Loucy (cell line): ENCODE data around the gene GUCD1.
"Not testable (repeated sequence)": the region's sequence is repeated elsewhere in the genome, so short reads cannot be mapped to it uniquely, and the experiment has no call there.

Source experiments
- H2AFZ ChIP-seq: fragments of 200-600 bp; sonication (generic); 2 replicates; pipeline ENCODE4 v1.6.0; 2016; ENCODE audit warnings: antibody characterized with exemption, mild to moderate bottlenecking, low read length, moderate library complexity
- H3F3A ChIP-seq: fragments of 200-600 bp; 2 replicates; pipeline ENCODE4 v1.6.0; 2016; ENCODE audit warnings: antibody characterized with exemption, low read depth, mild to moderate bottlenecking
- H3K27me3 ChIP-seq: fragments of 200-600 bp; sonication (generic); 2 replicates; pipeline ENCODE4 v1.6.1; 2014; ENCODE audit warnings: low read length, mild to moderate bottlenecking; ENCODE audit not compliant: insufficient read depth, poor library complexity, severe bottlenecking
- H3K36me3 ChIP-seq: fragments of 200-600 bp; sonication (generic); 2 replicates; pipeline ENCODE4 v1.6.1; 2016; ENCODE audit warnings: low read length; ENCODE audit not compliant: insufficient read depth
- H3K4me1 ChIP-seq: fragments of 200-600 bp; sonication (generic); 2 replicates; pipeline ENCODE4 v1.5.1; 2014; ENCODE audit warnings: low read length, mild to moderate bottlenecking; ENCODE audit not compliant: insufficient read depth, poor library complexity, severe bottlenecking
- H3K4me2 ChIP-seq: fragments of 200-600 bp; sonication (generic); 2 replicates; pipeline ENCODE4 v1.6.0; 2014; ENCODE audit warnings: antibody characterized with exemption, low read length, low read depth, mild to moderate bottlenecking; ENCODE audit not compliant: poor library complexity, severe bottlenecking
- H3K4me3 ChIP-seq: fragments of 200-600 bp; sonication (generic); 2 replicates; pipeline ENCODE4 v1.5.1; 2014; ENCODE audit warnings: low read length, mild to moderate bottlenecking, mixed read lengths; ENCODE audit not compliant: poor library complexity, severe bottlenecking
- H3K79me2 ChIP-seq: fragments of 200-600 bp; sonication (generic); 2 replicates; pipeline ENCODE4 v1.6.1; 2014; ENCODE audit warnings: low read length; ENCODE audit not compliant: insufficient read depth
- H3K9ac ChIP-seq: fragments of 200-600 bp; sonication (generic); 2 replicates; pipeline ENCODE4 v1.6.0; 2014; ENCODE audit warnings: mild to moderate bottlenecking, low read depth, low read length, moderate library complexity; ENCODE audit not compliant: poor library complexity, severe bottlenecking
- H3K9me2 ChIP-seq: fragments of 200-600 bp; sonication (generic); replicated peaks from 2 replicates; pipeline ENCODE4 v1.6.1; 2016; ENCODE audit warnings: low read depth, low read length, mixed read lengths
- H3K9me3 ChIP-seq: fragments of 200-600 bp; sonication (generic); 2 replicates; pipeline ENCODE4 v1.6.1; 2014; ENCODE audit warnings: mild to moderate bottlenecking, antibody characterized with exemption, low read length, low read depth; ENCODE audit not compliant: insufficient read depth
- H4K20me1 ChIP-seq: fragments of 200-600 bp; sonication (generic); 2 replicates; pipeline ENCODE4 v1.6.0; 2014; ENCODE audit warnings: antibody characterized with exemption, low read length, mild to moderate bottlenecking; ENCODE audit not compliant: insufficient read depth, poor library complexity, severe bottlenecking
- EZH2phosphoT487 ChIP-seq: fragments of 200-600 bp; IDR thresholded peaks from 2 replicates; pipeline ENCODE4 v1.6.1; 2018; ENCODE audit warnings: antibody characterized with exemption, mild to moderate bottlenecking, moderate library complexity, borderline replicate concordance
- TF ChIP-seq, protein P1 (sequence below): fragments of 200-600 bp; sonication (generic); conservative IDR thresholded peaks from 2 replicates; pipeline ENCODE4 v1.5.1; 2014; ENCODE audit warnings: mild to moderate bottlenecking, antibody characterized with exemption, low read length

GUCD1 gene

GRCh38 chr22:24601217-24602104 is 46.5 kb upstream of the GUCD1 start:
- Histone ChIP-seq H4K20me1 (no peaks in the 10 kb centered on the region), H3K4me2 (peak overlapping the region; percentile 74)

DNA sequence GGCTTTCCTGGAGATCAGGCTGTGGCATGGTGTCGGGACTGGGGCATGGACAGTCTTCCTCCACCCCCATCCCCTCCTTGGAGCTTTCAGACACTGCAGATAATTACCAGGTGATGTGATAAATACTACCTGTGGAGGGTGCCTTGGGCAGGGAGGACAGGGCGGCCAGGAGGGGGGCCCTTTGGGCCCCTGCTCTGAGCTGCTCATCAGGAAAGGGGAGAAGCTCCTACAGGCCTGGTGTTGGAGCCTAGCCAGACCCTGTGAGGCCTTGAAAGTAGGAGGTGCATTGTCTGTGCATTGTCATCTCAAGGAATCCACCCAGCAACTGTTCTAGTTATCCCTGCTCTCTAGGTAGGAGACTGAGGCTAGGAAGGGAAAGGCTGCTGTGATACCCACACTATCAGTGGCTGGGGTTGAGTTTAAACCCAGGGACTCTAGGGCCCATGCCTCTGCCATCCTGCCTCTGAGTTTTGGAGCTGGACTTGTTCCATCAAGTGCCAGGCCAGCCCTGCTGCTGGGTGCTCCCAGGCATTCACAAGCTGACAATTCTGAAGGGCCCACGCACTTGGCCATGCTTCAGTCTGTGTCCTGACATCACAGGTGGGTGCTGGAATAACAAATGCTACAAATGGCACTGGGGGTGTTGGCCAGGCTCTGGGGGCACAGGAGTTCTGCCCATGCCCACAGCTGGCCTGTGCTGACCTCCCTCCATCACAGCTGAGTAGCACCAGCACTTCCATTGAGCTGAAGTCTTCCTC is 45.2 kb upstream of the GUCD1 start:
- not testable (repeated sequence) for H2AFZ ChIP-seq, H3F3A ChIP-seq, H3K9me2 ChIP-seq, H4K20me1 ChIP-seq, H3K79me2 ChIP-seq, H3K27me3 ChIP-seq, H3K36me3 ChIP-seq, H3K9me3 ChIP-seq
- peak overlapping the region; percentile 22 for H3K4me3 ChIP-seq
- peaks cover 54% of the 10 kb centered on the region for H3K4me1 ChIP-seq
- H3K4me2 ChIP-seq, result peak overlapping the region; percentile 74
- H3K9ac ChIP-seq, result peak overlapping the region; percentile 65

More at GRCh38 chr22:24601217-24602104, 46.5 kb upstream of the GUCD1 start:
- peaks cover 4% of the 10 kb centered on the region; the same call in 1 of the 2 replicates for H3F3A ChIP-seq
- H3K36me3 ChIP-seq, result no peaks in the 10 kb centered on the region
- H3K9me3 ChIP-seq, result no peaks in the 10 kb centered on the region
- H3K4me3 ChIP-seq, result peak overlapping the region; percentile 54
- H3K4me1 ChIP-seq, result peaks cover 54% of the 10 kb centered on the region
- H3K79me2 ChIP-seq, result no peaks in the 10 kb centered on the region
- no peaks in the 10 kb centered on the region for H3K9me2 ChIP-seq
- H3K27me3 ChIP-seq, result no peaks in the 10 kb centered on the region
- H2AFZ ChIP-seq, result no peak overlapping the region
- peak overlapping the region; percentile 65 for H3K9ac ChIP-seq
- no peak for TF ChIP-seq EZH2phosphoT487
- TF ChIP-seq, protein P1, sequence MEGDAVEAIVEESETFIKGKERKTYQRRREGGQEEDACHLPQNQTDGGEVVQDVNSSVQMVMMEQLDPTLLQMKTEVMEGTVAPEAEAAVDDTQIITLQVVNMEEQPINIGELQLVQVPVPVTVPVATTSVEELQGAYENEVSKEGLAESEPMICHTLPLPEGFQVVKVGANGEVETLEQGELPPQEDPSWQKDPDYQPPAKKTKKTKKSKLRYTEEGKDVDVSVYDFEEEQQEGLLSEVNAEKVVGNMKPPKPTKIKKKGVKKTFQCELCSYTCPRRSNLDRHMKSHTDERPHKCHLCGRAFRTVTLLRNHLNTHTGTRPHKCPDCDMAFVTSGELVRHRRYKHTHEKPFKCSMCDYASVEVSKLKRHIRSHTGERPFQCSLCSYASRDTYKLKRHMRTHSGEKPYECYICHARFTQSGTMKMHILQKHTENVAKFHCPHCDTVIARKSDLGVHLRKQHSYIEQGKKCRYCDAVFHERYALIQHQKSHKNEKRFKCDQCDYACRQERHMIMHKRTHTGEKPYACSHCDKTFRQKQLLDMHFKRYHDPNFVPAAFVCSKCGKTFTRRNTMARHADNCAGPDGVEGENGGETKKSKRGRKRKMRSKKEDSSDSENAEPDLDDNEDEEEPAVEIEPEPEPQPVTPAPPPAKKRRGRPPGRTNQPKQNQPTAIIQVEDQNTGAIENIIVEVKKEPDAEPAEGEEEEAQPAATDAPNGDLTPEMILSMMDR, result no peak

DNA sequence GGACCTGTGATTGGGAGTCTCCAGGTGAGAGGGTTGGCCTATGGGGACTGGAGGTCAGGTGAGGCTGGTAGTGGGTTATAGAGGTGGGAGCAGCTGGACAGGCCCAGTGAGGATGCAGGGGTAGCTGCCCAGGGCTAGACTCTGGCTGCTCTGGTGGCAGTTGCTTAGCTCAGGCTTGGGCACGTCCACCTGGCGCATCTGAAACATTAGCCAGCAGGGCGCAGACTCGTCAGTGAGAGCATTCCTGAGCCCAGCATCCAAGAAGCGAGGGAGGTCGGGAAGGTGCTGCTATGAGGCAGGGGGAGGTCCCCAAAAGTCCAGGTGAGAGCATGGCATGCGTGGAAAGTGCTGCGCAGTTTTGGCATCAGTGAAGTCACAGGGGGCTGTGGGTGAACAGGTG is 44.6 kb upstream of the GUCD1 start:
- H3K79me2 ChIP-seq, result no peaks in the 10 kb centered on the region
- H3K9me2 ChIP-seq, result no peaks in the 10 kb centered on the region
- no peak overlapping the region for H3K4me2 ChIP-seq
- H3K9me3 ChIP-seq, result no peaks in the 10 kb centered on the region
- no peaks in the 10 kb centered on the region for H4K20me1 ChIP-seq
- TF ChIP-seq, protein P1, result no peak
- no peak for TF ChIP-seq EZH2phosphoT487
- H3K4me1 ChIP-seq, result peaks cover 60% of the 10 kb centered on the region
- H3K36me3 ChIP-seq, result no peaks in the 10 kb centered on the region
- no peak overlapping the region for H3K4me3 ChIP-seq
- H2AFZ ChIP-seq, result no peak overlapping the region
- H3K27me3 ChIP-seq, result no peaks in the 10 kb centered on the region
- peaks cover 4% of the 10 kb centered on the region; the same call in 1 of the 2 replicates for H3F3A ChIP-seq
- H3K9ac ChIP-seq, result peak overlapping the region; percentile 65

DNA sequence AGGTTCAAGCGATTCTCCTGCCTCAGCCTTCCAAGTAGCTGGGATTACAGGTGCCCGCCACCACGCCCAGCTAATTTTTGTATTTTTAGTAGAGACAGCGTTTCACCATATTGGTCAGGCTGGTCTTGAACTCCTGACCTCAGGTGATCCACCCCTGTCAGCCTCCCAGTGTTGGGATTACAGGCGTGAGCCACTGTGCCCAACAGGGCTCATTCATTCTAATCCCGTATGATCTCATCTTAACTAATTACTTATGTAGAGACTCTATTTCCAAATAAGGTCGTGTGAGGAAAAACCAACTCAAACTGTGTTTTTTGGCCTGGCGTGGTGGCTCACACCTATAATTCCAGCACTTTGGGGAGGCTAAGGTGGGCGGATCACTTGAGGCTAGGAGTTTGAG is 42.1 kb upstream of the GUCD1 start:
- not testable (repeated sequence) for H3K79me2 ChIP-seq, H3K9me2 ChIP-seq, H3K4me2 ChIP-seq, H3K9ac ChIP-seq, H3F3A ChIP-seq, H2AFZ ChIP-seq, H4K20me1 ChIP-seq, H3K27me3 ChIP-seq, H3K4me3 ChIP-seq, H3K36me3 ChIP-seq, H3K9me3 ChIP-seq
- H3K4me1 ChIP-seq, result peaks cover 40% of the 10 kb centered on the region
